GM23338 (cell line): ENCODE data around the gene GABRA1. TPM values are rescaled to one million over a fixed set of nuclear protein-coding genes. Genes with fewer than 3 reads are reported as not detected.

Source experiments
- ATAC-seq: fragments of 200-7000 bp; cut with Tn5 transposase; 3 replicates; pipeline ENCODE4 v1.9.1; 2020
- DNase-seq: peaks from one replicate; pipeline ENCODE4 v3.0.0-alpha.2; 2015; ENCODE audit warnings: low spot score
- H2AFZ ChIP-seq: fragments of 200-600 bp; sonication (generic); 2 replicates; pipeline ENCODE4 v1.8.0; 2016; ENCODE audit warnings: antibody characterized with exemption, mild to moderate bottlenecking, moderate library complexity
- H3F3A ChIP-seq: fragments of 200-600 bp; sonication (generic); replicated peaks from 2 replicates; pipeline ENCODE4 v1.8.0; 2017; ENCODE audit warnings: antibody characterized with exemption, mixed run types, low read depth
- H3K27ac ChIP-seq: fragments of 200-600 bp; sonication (generic); 2 replicates; pipeline ENCODE4 v1.6.1; 2016; ENCODE audit warnings: low read depth
- H3K27me3 ChIP-seq: fragments of 200-600 bp; sonication (generic); 2 replicates; pipeline ENCODE4 v1.8.0; 2016; ENCODE audit warnings: mild to moderate bottlenecking, mixed run types, moderate library complexity; ENCODE audit not compliant: insufficient read depth
- H3K36me3 ChIP-seq: fragments of 200-600 bp; sonication (generic); 2 replicates; pipeline ENCODE4 v1.8.0; 2016; ENCODE audit warnings: mild to moderate bottlenecking; ENCODE audit not compliant: insufficient read depth
- H3K4me1 ChIP-seq: fragments of 200-600 bp; sonication (generic); 2 replicates; pipeline ENCODE4 v1.8.0; 2016; ENCODE audit warnings: mild to moderate bottlenecking, moderate library complexity; ENCODE audit not compliant: insufficient read depth
- H3K4me2 ChIP-seq: fragments of 200-600 bp; sonication (generic); 2 replicates; pipeline ENCODE4 v1.7.1; 2017; ENCODE audit warnings: mixed run types
- H3K4me3 ChIP-seq: fragments of 200-600 bp; sonication (generic); 2 replicates; pipeline ENCODE4 v1.6.1; 2016; ENCODE audit warnings: mixed run types
- H3K79me2 ChIP-seq: fragments of 200-600 bp; sonication (generic); replicated peaks from 2 replicates; pipeline ENCODE4 v1.8.0; 2017; ENCODE audit warnings: mild to moderate bottlenecking; ENCODE audit not compliant: insufficient read depth
- H3K9me2 ChIP-seq: fragments of 200-600 bp; sonication (generic); 2 replicates; pipeline ENCODE4 v1.8.0; 2017; ENCODE audit not compliant: insufficient read depth
- H4K20me1 ChIP-seq: fragments of 200-600 bp; sonication (generic); replicated peaks from 2 replicates; pipeline ENCODE4 v1.8.0; 2017; ENCODE audit warnings: mild to moderate bottlenecking; ENCODE audit not compliant: insufficient read depth
- H3K27ac Mint-ChIP-seq: 2 replicates; pipeline ENCODE4 v1.8.0; 2020; ENCODE audit warnings: inconsistent platforms, mild to moderate bottlenecking, moderate library complexity, mixed read lengths
- H3K27me3 Mint-ChIP-seq: 3 replicates; pipeline ENCODE4 v1.8.0; 2022; ENCODE audit warnings: low read depth, mild to moderate bottlenecking, moderate library complexity, mixed read lengths, inconsistent platforms; ENCODE audit not compliant: insufficient read depth, poor library complexity
- H3K36me3 Mint-ChIP-seq: 3 replicates; pipeline ENCODE4 v1.8.0; 2021; ENCODE audit warnings: low read depth, mild to moderate bottlenecking, inconsistent platforms, moderate library complexity, mixed read lengths
- H3K4me1 Mint-ChIP-seq: 3 replicates; pipeline ENCODE4 v1.8.0; 2020; ENCODE audit warnings: mild to moderate bottlenecking, inconsistent platforms, mixed read lengths
- H3K4me3 Mint-ChIP-seq: 3 replicates; pipeline ENCODE4 v1.8.0; 2021; ENCODE audit warnings: moderate library complexity, mild to moderate bottlenecking, inconsistent platforms, mixed read lengths
- H3K9me3 Mint-ChIP-seq: 3 replicates; pipeline ENCODE4 v1.8.0; 2020; ENCODE audit warnings: moderate library complexity, mild to moderate bottlenecking, inconsistent platforms, mixed read lengths
- CREB1 ChIP-seq: fragments of 250-450 bp; sonication (Bioruptor Pico); IDR thresholded peaks from 2 replicates; pipeline ENCODE4 v1.5.0; 2020; ENCODE audit warnings: low read depth, mild to moderate bottlenecking, moderate library complexity
- CTCF ChIP-seq, 2 experiments: fragments of 200-600 bp in 1 of 2; sonication (generic) in 1 of 2; conservative IDR thresholded peaks; 2 replicates each; pipeline versions ENCODE4 v1.5.1 to v1.6.1; 2016 to 2017; ENCODE audit warnings: antibody characterized with exemption in 2 of 2, low read depth in 2 of 2, mild to moderate bottlenecking in 2 of 2, moderate library complexity in 1 of 2
- EZH2 ChIP-seq: fragments of 200-600 bp; sonication (generic); IDR thresholded peaks from one replicate; pipeline ENCODE4 v1.8.0; 2017; ENCODE audit warnings: antibody characterized with exemption, mild to moderate bottlenecking, low read depth; ENCODE audit not compliant: unreplicated experiment
- EZH2phosphoT487 ChIP-seq: fragments of 200-600 bp; sonication (generic); IDR thresholded peaks from one replicate; pipeline ENCODE4 v1.8.1; 2018; ENCODE audit warnings: antibody characterized with exemption; ENCODE audit not compliant: unreplicated experiment
- NANOG ChIP-seq: IDR thresholded peaks from 2 replicates; pipeline ENCODE4 v1.6.1; 2016; ENCODE audit warnings: antibody characterized with exemption, borderline replicate concordance
- STAT1 ChIP-seq: IDR thresholded peaks from one replicate; pipeline ENCODE4 v1.6.1; 2016; ENCODE audit warnings: antibody characterized with exemption; ENCODE audit not compliant: unreplicated experiment
- polyA plus RNA-seq: library from polyadenylated mRNA; unstranded; fragments of >200 nt; fragmentation: Nextera tagmentation; extraction: Ambion mirVana; gene quantifications from 2 replicates; pipeline ENCODE4 v1.2.1, GENCODE V29; 2016
- total RNA-seq: library from RNA; depleted of rRNA; stranded (reverse); fragments of >200 nt; shearing (Covaris generic); gene quantifications from 2 replicates; pipeline ENCODE4 v1.2.3, GENCODE V29; 2014
- TF ChIP-seq, protein P1 (sequence below): fragments of 250-450 bp; sonication (Bioruptor Pico); IDR thresholded peaks from 2 replicates; pipeline ENCODE4 v1.5.0; 2020; ENCODE audit warnings: mild to moderate bottlenecking, moderate library complexity
- TF ChIP-seq, protein P2 (sequence below): IDR thresholded peaks from one replicate; pipeline ENCODE4 v1.6.1; 2018; ENCODE audit warnings: antibody characterized with exemption; ENCODE audit not compliant: unreplicated experiment

Gene GABRA1
- total and polyA plus RNA-seq, 2 experiments from 2014 or later, result 0.52 TPM

GRCh38 chr5:161924270-161924669 is 76.3 kb downstream of the GABRA1 start:
- no peaks in the 10 kb centered on the region for H4K20me1 ChIP-seq
- no peaks in the 10 kb centered on the region for H3K36me3 ChIP-seq
- no peak overlapping the region for H3K27ac Mint-ChIP-seq
- H2AFZ ChIP-seq, result no peak overlapping the region
- H3K9me2 ChIP-seq, result no peaks in the 10 kb centered on the region
- DNase-seq, result no peak
- peaks cover 15% of the 10 kb centered on the region; the same call in 2 of the 3 replicates for H3K36me3 Mint-ChIP-seq
- TF ChIP-seq, protein P1, sequence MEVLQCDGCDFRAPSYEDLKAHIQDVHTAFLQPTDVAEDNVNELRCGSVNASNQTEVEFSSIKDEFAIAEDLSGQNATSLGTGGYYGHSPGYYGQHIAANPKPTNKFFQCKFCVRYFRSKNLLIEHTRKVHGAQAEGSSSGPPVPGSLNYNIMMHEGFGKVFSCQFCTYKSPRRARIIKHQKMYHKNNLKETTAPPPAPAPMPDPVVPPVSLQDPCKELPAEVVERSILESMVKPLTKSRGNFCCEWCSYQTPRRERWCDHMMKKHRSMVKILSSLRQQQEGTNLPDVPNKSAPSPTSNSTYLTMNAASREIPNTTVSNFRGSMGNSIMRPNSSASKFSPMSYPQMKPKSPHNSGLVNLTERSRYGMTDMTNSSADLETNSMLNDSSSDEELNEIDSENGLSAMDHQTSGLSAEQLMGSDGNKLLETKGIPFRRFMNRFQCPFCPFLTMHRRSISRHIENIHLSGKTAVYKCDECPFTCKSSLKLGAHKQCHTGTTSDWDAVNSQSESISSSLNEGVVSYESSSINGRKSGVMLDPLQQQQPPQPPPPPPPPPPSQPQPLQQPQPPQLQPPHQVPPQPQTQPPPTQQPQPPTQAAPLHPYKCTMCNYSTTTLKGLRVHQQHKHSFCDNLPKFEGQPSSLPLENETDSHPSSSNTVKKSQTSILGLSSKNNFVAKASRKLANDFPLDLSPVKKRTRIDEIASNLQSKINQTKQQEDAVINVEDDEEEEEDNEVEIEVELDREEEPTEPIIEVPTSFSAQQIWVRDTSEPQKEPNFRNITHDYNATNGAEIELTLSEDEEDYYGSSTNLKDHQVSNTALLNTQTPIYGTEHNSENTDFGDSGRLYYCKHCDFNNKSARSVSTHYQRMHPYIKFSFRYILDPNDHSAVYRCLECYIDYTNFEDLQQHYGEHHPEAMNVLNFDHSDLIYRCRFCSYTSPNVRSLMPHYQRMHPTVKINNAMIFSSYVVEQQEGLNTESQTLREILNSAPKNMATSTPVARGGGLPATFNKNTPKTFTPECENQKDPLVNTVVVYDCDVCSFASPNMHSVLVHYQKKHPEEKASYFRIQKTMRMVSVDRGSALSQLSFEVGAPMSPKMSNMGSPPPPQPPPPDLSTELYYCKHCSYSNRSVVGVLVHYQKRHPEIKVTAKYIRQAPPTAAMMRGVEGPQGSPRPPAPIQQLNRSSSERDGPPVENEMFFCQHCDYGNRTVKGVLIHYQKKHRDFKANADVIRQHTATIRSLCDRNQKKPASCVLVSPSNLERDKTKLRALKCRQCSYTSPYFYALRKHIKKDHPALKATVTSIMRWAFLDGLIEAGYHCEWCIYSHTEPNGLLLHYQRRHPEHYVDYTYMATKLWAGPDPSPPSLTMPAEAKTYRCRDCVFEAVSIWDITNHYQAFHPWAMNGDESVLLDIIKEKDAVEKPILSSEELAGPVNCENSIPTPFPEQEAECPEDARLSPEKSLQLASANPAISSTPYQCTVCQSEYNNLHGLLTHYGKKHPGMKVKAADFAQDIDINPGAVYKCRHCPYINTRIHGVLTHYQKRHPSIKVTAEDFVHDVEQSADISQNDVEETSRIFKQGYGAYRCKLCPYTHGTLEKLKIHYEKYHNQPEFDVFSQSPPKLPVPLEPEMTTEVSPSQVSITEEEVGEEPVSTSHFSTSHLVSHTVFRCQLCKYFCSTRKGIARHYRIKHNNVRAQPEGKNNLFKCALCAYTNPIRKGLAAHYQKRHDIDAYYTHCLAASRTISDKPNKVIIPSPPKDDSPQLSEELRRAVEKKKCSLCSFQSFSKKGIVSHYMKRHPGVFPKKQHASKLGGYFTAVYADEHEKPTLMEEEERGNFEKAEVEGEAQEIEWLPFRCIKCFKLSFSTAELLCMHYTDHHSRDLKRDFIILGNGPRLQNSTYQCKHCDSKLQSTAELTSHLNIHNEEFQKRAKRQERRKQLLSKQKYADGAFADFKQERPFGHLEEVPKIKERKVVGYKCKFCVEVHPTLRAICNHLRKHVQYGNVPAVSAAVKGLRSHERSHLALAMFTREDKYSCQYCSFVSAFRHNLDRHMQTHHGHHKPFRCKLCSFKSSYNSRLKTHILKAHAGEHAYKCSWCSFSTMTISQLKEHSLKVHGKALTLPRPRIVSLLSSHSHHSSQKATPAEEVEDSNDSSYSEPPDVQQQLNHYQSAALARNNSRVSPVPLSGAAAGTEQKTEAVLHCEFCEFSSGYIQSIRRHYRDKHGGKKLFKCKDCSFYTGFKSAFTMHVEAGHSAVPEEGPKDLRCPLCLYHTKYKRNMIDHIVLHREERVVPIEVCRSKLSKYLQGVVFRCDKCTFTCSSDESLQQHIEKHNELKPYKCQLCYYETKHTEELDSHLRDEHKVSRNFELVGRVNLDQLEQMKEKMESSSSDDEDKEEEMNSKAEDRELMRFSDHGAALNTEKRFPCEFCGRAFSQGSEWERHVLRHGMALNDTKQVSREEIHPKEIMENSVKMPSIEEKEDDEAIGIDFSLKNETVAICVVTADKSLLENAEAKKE, result no peak
- TF ChIP-seq STAT1 (no peak), CREB1 (CRISPR knock-in tag) (no peak), EZH2phosphoT487 (no peak), EZH2 (no peak), NANOG (no peak)
- H3K4me3 Mint-ChIP-seq, result no peak overlapping the region
- H3K4me1 ChIP-seq, result no peaks in the 10 kb centered on the region
- no peak overlapping the region for H3K4me2 ChIP-seq
- H3K4me1 Mint-ChIP-seq, result no peaks in the 10 kb centered on the region
- no peak for ATAC-seq
- peaks cover 21% of the 10 kb centered on the region for H3K9me3 Mint-ChIP-seq
- no peaks in the 10 kb centered on the region for H3K27me3 Mint-ChIP-seq
- H3K27me3 ChIP-seq, result no peaks in the 10 kb centered on the region
- H3K4me3 ChIP-seq, result no peak overlapping the region
- no peaks in the 10 kb centered on the region for H3F3A ChIP-seq
- no peak overlapping the region for H3K27ac ChIP-seq
- no peaks in the 10 kb centered on the region for H3K79me2 ChIP-seq

- peak; percentile 21 for DNase-seq
- Histone ChIP-seq H3K27ac (no peak overlapping the region), H3K27me3 (no peaks in the 10 kb centered on the region), H3K9me2 (no peaks in the 10 kb centered on the region), H3K79me2 (no peaks in the 10 kb centered on the region), H3K36me3 (no peaks in the 10 kb centered on the region), H3K4me3 (no peak overlapping the region), H3K4me1 (no peaks in the 10 kb centered on the region), H4K20me1 (no peaks in the 10 kb centered on the region), H2AFZ (no peak overlapping the region), H3F3A (no peaks in the 10 kb centered on the region), H3K4me2 (no peak overlapping the region)
- H3K4me3 Mint-ChIP-seq, result no peak overlapping the region
- peaks cover 15% of the 10 kb centered on the region; the same call in 2 of the 3 replicates for H3K36me3 Mint-ChIP-seq
- peaks cover 21% of the 10 kb centered on the region for H3K9me3 Mint-ChIP-seq
- TF ChIP-seq STAT1 (no peak), CTCF (conservative IDR thresholded peaks at IDR 0.05; ENCODE audit: low read depth in 2 of 2) (peak; percentile 32 to 57)
- TF ChIP-seq, protein P2, sequence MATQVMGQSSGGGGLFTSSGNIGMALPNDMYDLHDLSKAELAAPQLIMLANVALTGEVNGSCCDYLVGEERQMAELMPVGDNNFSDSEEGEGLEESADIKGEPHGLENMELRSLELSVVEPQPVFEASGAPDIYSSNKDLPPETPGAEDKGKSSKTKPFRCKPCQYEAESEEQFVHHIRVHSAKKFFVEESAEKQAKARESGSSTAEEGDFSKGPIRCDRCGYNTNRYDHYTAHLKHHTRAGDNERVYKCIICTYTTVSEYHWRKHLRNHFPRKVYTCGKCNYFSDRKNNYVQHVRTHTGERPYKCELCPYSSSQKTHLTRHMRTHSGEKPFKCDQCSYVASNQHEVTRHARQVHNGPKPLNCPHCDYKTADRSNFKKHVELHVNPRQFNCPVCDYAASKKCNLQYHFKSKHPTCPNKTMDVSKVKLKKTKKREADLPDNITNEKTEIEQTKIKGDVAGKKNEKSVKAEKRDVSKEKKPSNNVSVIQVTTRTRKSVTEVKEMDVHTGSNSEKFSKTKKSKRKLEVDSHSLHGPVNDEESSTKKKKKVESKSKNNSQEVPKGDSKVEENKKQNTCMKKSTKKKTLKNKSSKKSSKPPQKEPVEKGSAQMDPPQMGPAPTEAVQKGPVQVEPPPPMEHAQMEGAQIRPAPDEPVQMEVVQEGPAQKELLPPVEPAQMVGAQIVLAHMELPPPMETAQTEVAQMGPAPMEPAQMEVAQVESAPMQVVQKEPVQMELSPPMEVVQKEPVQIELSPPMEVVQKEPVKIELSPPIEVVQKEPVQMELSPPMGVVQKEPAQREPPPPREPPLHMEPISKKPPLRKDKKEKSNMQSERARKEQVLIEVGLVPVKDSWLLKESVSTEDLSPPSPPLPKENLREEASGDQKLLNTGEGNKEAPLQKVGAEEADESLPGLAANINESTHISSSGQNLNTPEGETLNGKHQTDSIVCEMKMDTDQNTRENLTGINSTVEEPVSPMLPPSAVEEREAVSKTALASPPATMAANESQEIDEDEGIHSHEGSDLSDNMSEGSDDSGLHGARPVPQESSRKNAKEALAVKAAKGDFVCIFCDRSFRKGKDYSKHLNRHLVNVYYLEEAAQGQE, result no peak
- no peaks in the 10 kb centered on the region for H3K4me1 Mint-ChIP-seq
- no peak overlapping the region for H3K27ac Mint-ChIP-seq
- no peak for ATAC-seq
- no peaks in the 10 kb centered on the region for H3K27me3 Mint-ChIP-seq
These were observed 78.0 kb downstream of the GABRA1 start for GRCh38 chr5:161925960-161926359.
